Astrocyte of the cerebellum (primary cell): Measurements from ENCODE around the gene MPPED1.

Experiments used
- DNase-seq: peaks from one replicate; pipeline ENCODE4 v3.0.0-alpha.2; 2011; ENCODE audit warnings: low read depth
- H3K4me3 ChIP-seq: 2 replicates; pipeline ENCODE4 v1.5.1; 2011; ENCODE audit warnings: mild to moderate bottlenecking, low read depth, low read length, moderate library complexity
- in situ Hi-C: cut with HindIII; loops from 2 replicates; pipeline ENCODE4 v1.10.0; 2017; ENCODE audit warnings: low sequenced_read_pairs
- TF ChIP-seq, protein P1 (sequence below): IDR thresholded peaks from 2 replicates; pipeline ENCODE4 v1.5.1; 2012; ENCODE audit warnings: low read length, low read depth, moderate library complexity, mild to moderate bottlenecking; ENCODE audit errors: missing control alignments

The MPPED1 gene

DNA sequence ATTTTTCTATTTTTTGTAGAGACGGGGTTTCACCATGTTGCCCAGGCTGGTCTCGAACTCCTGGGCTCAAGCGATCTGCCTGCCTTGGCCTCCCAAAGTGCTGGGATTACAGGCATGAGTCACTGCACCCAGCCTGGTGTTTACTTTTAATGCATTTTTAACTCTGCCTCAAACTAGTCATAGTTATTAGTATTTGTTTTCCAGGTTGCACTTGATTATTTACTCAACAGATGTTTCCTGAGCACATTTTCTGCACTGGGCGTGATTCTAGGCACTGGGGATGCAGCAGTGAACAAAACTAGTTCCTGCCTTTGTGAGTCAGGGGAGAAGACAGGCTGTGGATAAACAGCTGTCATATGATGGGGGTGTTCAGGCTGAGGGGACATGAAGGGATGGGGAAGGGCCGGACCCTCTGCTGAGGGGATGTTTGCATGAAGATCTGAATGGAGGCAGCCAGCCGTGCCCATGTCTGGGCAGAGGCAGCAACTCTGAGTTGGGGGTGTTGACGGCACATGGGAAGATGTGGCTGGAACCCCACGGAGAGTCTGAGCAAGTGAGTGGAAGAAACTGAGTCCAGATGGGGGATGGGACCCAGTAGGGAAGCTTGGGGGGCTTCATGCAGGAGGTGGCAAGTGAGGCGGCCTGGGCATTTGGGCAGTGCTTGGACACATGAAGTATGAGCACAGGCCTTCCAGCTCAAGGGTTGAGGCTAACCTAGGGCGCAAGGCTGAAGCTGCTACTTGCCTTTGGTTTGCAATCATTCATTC, 34.4 kb downstream of the MPPED1 start:
- DNase-seq, result no peak
- TF ChIP-seq, protein P1, sequence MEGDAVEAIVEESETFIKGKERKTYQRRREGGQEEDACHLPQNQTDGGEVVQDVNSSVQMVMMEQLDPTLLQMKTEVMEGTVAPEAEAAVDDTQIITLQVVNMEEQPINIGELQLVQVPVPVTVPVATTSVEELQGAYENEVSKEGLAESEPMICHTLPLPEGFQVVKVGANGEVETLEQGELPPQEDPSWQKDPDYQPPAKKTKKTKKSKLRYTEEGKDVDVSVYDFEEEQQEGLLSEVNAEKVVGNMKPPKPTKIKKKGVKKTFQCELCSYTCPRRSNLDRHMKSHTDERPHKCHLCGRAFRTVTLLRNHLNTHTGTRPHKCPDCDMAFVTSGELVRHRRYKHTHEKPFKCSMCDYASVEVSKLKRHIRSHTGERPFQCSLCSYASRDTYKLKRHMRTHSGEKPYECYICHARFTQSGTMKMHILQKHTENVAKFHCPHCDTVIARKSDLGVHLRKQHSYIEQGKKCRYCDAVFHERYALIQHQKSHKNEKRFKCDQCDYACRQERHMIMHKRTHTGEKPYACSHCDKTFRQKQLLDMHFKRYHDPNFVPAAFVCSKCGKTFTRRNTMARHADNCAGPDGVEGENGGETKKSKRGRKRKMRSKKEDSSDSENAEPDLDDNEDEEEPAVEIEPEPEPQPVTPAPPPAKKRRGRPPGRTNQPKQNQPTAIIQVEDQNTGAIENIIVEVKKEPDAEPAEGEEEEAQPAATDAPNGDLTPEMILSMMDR, result no peak
- in situ Hi-C loops, result no loop called here
- no peak overlapping the region for H3K4me3 ChIP-seq

DNA sequence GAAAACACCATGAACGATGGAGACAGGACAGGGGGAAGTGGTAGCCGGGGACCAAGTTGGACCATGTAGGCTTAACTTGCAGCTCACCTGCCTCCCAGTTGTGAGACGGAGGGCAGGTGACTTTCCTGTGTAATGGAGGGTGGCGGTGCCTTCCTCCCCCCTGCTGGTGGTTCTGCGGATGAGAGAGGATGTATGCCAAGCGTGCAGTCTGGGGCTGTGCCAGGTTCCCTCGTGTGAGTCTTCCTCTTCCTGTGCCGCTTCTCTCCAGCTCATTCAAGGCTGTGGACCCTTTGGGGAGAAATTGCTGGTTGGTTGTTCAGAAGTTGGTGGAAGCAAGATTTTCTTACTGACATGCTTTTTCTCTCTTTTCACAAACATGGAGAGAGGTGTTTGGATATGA, 35.1 kb downstream of the MPPED1 start:
- TF ChIP-seq, protein P1, result no peak
- H3K4me3 ChIP-seq, result no peak overlapping the region
- in situ Hi-C loops, result no loop called here
- no peak for DNase-seq

DNA sequence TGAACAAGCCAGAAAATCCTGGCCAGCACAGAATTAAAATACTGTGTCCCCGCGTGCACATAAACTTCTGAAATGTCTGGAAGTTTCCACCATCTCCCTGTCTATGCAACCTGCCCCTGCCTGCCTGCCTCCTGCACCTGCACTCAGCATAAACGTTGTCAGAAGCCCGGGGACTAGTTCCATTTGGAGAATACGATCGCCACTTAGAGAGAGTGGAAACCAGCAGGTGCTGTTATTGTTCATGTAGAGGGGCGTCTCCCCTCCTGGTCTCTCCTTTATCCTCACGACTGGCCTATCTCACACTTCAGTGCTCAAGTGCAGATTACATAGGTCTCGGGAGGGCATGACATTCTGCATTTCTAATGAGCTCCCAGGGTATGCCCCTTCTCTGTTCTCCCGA, 35.6 kb downstream of the MPPED1 start:
- no peak for DNase-seq
- in situ Hi-C loops, result no loop called here
- no peak overlapping the region for H3K4me3 ChIP-seq
- TF ChIP-seq, protein P1, result no peak

DNA sequence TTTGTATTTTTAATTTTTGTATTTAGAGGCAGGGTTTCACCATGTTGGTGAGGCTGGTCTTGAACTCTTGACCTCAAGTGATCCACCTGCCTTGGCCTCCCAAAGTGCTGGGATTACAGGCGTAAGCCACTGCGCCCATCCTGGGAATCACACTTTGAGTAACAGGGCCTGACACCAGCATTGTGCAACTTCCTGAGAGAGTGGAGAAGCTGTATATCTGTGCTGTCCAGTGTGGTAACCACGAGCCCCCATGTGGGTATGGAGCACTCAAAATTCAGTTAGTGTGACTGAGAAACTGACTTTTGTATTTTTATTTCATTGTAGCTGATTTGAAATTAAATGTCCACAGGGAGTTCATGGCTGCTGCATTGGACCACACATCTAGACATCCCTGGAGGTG, 36.2 kb downstream of the MPPED1 start:
- TF ChIP-seq, protein P1, result no peak

DNA sequence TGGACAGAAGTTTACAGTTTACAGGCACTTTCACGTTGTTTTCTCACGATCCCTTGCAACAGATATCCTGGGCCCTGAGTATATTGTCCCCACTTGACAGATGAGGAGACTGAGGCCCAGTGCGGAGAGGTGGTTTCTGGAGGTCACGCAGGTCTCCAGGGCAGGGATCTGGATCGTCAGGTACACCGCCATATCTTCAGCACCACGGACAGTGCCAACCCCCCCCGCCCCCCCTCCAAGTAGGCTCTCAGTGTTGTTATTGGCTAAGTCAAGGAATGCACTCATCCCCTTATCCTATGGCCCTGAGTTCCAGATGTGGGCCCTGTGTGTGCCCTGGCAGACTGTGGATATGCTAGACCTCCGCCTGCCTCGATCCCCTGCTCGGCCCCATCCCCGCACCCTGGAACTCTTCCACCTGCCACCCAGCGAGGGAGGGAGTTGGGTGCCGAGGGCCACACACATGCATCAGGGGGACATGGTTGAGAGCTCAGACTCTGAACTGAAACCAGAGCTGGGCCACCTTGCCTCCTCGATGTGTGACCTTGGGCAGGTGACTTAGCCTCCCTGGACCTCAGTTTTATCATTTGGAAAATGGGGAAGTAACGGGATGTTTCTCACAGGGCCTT, 37.5 kb downstream of the MPPED1 start:
- in situ Hi-C loops, result no loop called here
- H3K4me3 ChIP-seq, result no peak overlapping the region
- no peak for DNase-seq
- TF ChIP-seq, protein P1, result no peak

More for the DNA sequence above, 36.2 kb downstream of the MPPED1 start:
- in situ Hi-C loops, result no loop called here
- DNase-seq, result no peak
- H3K4me3 ChIP-seq, result no peak overlapping the region

DNA sequence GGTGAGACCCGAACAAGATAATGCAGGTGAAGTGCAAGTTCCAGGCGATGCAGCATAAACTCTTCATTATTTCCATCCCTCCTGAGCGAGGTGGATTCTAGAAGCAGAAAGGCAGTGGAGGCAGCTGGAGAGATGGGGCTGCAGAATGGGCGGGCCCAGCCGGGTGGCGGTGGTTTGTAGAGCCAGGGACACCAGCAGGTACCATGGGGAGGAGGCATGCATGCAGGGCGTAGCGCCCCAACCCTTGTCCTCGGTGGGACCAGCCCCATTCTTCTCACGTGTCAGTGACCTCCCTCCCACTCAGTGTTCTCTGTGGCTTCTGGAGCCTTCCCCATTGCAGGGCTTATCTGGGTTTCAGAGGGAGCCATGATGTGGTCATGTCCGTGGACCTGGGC, 38.0 kb downstream of the MPPED1 start:
- TF ChIP-seq, protein P1, result no peak
- in situ Hi-C loops, result no loop called here
- no peak for DNase-seq
- no peak overlapping the region for H3K4me3 ChIP-seq
